ENCODE data around the gene NGB.

- no peak for TF ChIP-seq POLR2AphosphoS5 (IDR thresholded peaks at IDR 0.05; ENCODE audit: borderline replicate concordance, low read depth, low read length)
- no peak for TF ChIP-seq FOXP2 (optimal IDR thresholded peaks at IDR 0.05; ENCODE audit: control extremely low read depth, extremely low read length, insufficient read depth)
Measured at GRCh38 chr14:77245820-77246219, 25.2 kb downstream of the NGB start.

Measured in SK-N-MC (cell line).